Measurements from ENCODE around the gene SNAPC3. TPM values are rescaled to one million over a fixed set of nuclear protein-coding genes. Genes with fewer than 3 reads are reported as not detected.
A peak's percentile ranks its signal among the peaks of the same experiment; 100 is the strongest.

Gene SNAPC3
- total RNA-seq, 1 experiment from 2014 or later = 33.5 TPM

- no peak overlapping the region for H3K4me3 Mint-ChIP-seq
Observed at GRCh38 chr9:15485836-15486666, 63.4 kb downstream of the SNAPC3 start.

GRCh38 chr9:15491950-15492349 is 69.3 kb downstream of the SNAPC3 start:
- DNase-seq (ENCODE audit: low spot score) (no peak), ATAC-seq (no peak)
- no peaks in the 10 kb centered on the region for H3K27me3 Mint-ChIP-seq (ENCODE audit: low read depth)
- peaks cover 43% of the 10 kb centered on the region for H3K9me3 Mint-ChIP-seq
- H3K27ac Mint-ChIP-seq = peak overlapping the region; percentile 69; the same call in 1 of the 2 replicates
- POLR2A ChIA-PET = interaction anchor here (1.3 kb wide), 1 partner anchor 19 kb away, joined by 3 read pairs; the partner anchor contains the start of gene PSIP1
- peaks cover 28% of the 10 kb centered on the region for H3K4me1 Mint-ChIP-seq
- peaks cover 84% of the 10 kb centered on the region for H3K36me3 Mint-ChIP-seq
- H3K4me3 Mint-ChIP-seq = no peak overlapping the region
- CTCF ChIA-PET = no interaction called here
- TF ChIP-seq SMAD4 (CRISPR knock-in tag; IDR thresholded peaks at IDR 0.05) = no peak
- TF ChIP-seq OVOL2 (CRISPR knock-in tag; IDR thresholded peaks at IDR 0.05; ENCODE audit: borderline replicate concordance) = no peak
- no peak for TF ChIP-seq ARID4B (CRISPR knock-in tag; IDR thresholded peaks at IDR 0.05; ENCODE audit: borderline replicate concordance)
- no peak for TF ChIP-seq ZNF512 (CRISPR knock-in tag; IDR thresholded peaks at IDR 0.05; ENCODE audit: borderline replicate concordance)

More at GRCh38 chr9:15485836-15486666, 63.4 kb downstream of the SNAPC3 start:
- TF ChIP-seq HMGA2 (CRISPR knock-in tag; IDR thresholded peaks at IDR 0.05) = no peak
- TF ChIP-seq HMGXB4 (CRISPR knock-in tag; IDR thresholded peaks at IDR 0.05) = no peak
- TF ChIP-seq GTF2I (CRISPR knock-in tag; conservative IDR thresholded peaks at IDR 0.05) = no peak
- TF ChIP-seq USF2 (CRISPR knock-in tag; IDR thresholded peaks at IDR 0.05) = no peak
- no peak for TF ChIP-seq TEAD4 (CRISPR knock-in tag; IDR thresholded peaks at IDR 0.05)
- TF ChIP-seq E2F5 (CRISPR knock-in tag; IDR thresholded peaks at IDR 0.05) = no peak
- TF ChIP-seq TP53 (CRISPR knock-in tag; IDR thresholded peaks at IDR 0.05) = no peak
- TF ChIP-seq ZNF671 (CRISPR knock-in tag; IDR thresholded peaks at IDR 0.05) = no peak
- TF ChIP-seq IRF2 (CRISPR knock-in tag; IDR thresholded peaks at IDR 0.05; ENCODE audit: borderline replicate concordance, low read depth) = no peak
- no peak for TF ChIP-seq ATF2 (CRISPR knock-in tag; IDR thresholded peaks at IDR 0.05; ENCODE audit: borderline replicate concordance, low read depth)
- no peak for TF ChIP-seq ELF4 (CRISPR knock-in tag; IDR thresholded peaks at IDR 0.05; ENCODE audit: low read depth)
- no peak for TF ChIP-seq GABPB1 (CRISPR knock-in tag; IDR thresholded peaks at IDR 0.05)
- no peak for TF ChIP-seq ZNF121 (CRISPR knock-in tag; IDR thresholded peaks at IDR 0.05)
- no peak for TF ChIP-seq PREB (CRISPR knock-in tag; IDR thresholded peaks at IDR 0.05; ENCODE audit: borderline replicate concordance)
- no peak for TF ChIP-seq SP1 (CRISPR knock-in tag; conservative IDR thresholded peaks at IDR 0.05)
- no peak for TF ChIP-seq ZBTB21 (CRISPR knock-in tag; IDR thresholded peaks at IDR 0.05; ENCODE audit: borderline replicate concordance)
- ChIA-PET POLR2A (no interaction called here), CTCF (interaction anchor here (0.7 kb wide), 1 partner anchor 16 kb away, joined by 4 read pairs; no protein-coding TSS in a partner anchor)
- peaks cover 70% of the 10 kb centered on the region for H3K36me3 Mint-ChIP-seq
- H3K27ac Mint-ChIP-seq = 0 out of 2 replicates have a peak overlapping the region, but pooled peaks have one; percentile 5
- no peak for ATAC-seq
- peaks cover 9% of the 10 kb centered on the region for H3K4me1 Mint-ChIP-seq
- H3K27me3 Mint-ChIP-seq (ENCODE audit: low read depth) = no peaks in the 10 kb centered on the region
- H3K9me3 Mint-ChIP-seq = 0 out of 2 replicates have a peak, but pooled peaks cover under 1% of the 10 kb centered on the region
- DNase-seq (ENCODE audit: low spot score) = no peak
